Measurements from ENCODE around the gene PYGM.
A peak's percentile ranks its signal among the peaks of the same experiment; 100 is the strongest.

PYGM gene

GRCh38 chr11:64790205-64791095, 30.7 kb upstream of the PYGM start:
- DNase-seq, result no peak

- DNase-seq, result no peak
These were observed 29.8 kb upstream of the PYGM start for GRCh38 chr11:64789331-64790204.

GRCh38 chr11:64788321-64789215, 28.8 kb upstream of the PYGM start:
- no peak for DNase-seq

- DNase-seq, result peak; percentile 58
These were observed 27.9 kb upstream of the PYGM start for GRCh38 chr11:64787526-64788320.

- no peak for DNase-seq
These were observed 26.5 kb upstream of the PYGM start for GRCh38 chr11:64786308-64786707.

- DNase-seq, result no peak
These were observed 25.2 kb upstream of the PYGM start for GRCh38 chr11:64784813-64785581.

- DNase-seq, result peak; percentile 96
These were observed 18.9 kb upstream of the PYGM start, which contains the start of gene SF1 for GRCh38 chr11:64778473-64779298. TSS of gene SF1 (minus strand) at chr11:64778542. CDS start at chr11:64778392, 150 bp downstream.

- DNase-seq, result no peak
These were observed 18.4 kb upstream of the PYGM start for GRCh38 chr11:64778223-64778472.

GRCh38 chr11:64777449-64778222, 17.9 kb upstream of the PYGM start:
- peak; percentile 80 for DNase-seq

GRCh38 chr11:64776875-64777274, 17.1 kb upstream of the PYGM start:
- DNase-seq, result no peak

GRCh38 chr11:64776425-64776824, 16.7 kb upstream of the PYGM start:
- no peak for DNase-seq

- DNase-seq, result no peak
These were observed 14.4 kb upstream of the PYGM start for GRCh38 chr11:64774144-64774543.

GRCh38 chr11:64772303-64773018, 12.7 kb upstream of the PYGM start:
- no peak for DNase-seq

GRCh38 chr11:64771861-64772260, 12.1 kb upstream of the PYGM start:
- no peak for DNase-seq

GRCh38 chr11:64770120-64770519, 10.3 kb upstream of the PYGM start:
- no peak for DNase-seq

GRCh38 chr11:64769283-64769682, 9.5 kb upstream of the PYGM start:
- no peak for DNase-seq

GRCh38 chr11:64768300-64768694, 8.5 kb upstream of the PYGM start:
- DNase-seq, result no peak

GRCh38 chr11:64767344-64768299, 7.8 kb upstream of the PYGM start:
- DNase-seq, result peak; percentile 77

Data from stimulated activated CD4-positive, alpha-beta T cell treated with anti-CD3 and anti-CD28 coated beads, Interleukin-12 subunit alpha, Interleukin-12 subunit beta, amount 100 ng/mL, for 4 hours (primary cell).